K562 (cell line): ENCODE data around the gene RNF187. TPM values are rescaled to one million over a fixed set of nuclear protein-coding genes. Genes with fewer than 3 reads are reported as not detected.

Experiments
- CREB1 ChIP-seq, 2 experiments: sonication (generic) in 1 of 2; formaldehyde crosslinking in 1 of 2; IDR thresholded peaks; 2 replicates each; pipeline versions ENCODE4 v1.6.1 to v1.8.0; 2012 to 2022; ENCODE audit warnings: inconsistent platforms in 1 of 2, mild to moderate bottlenecking in 1 of 2, missing genetic modification reagents in 1 of 2, moderate library complexity in 1 of 2
- ESRRA ChIP-seq: fragments of 450-650 bp; IDR thresholded peaks from 2 replicates; pipeline ENCODE4 v1.6.1; 2014; ENCODE audit warnings: low read depth, mild to moderate bottlenecking, moderate library complexity, borderline replicate concordance
- LCOR ChIP-seq: sonication (generic); formaldehyde crosslinking; IDR thresholded peaks from 2 replicates; pipeline ENCODE4 v1.8.0; 2022; ENCODE audit warnings: mild to moderate bottlenecking, missing genetic modification reagents
- MYNN ChIP-seq, 2 experiments: sonication (generic); formaldehyde crosslinking in 1 of 2; IDR thresholded peaks; 2 replicates each; pipeline versions ENCODE4 v1.5.0 to v1.6.1; 2016 to 2020; ENCODE audit warnings: antibody characterized with exemption in 1 of 2, missing genetic modification reagents in 1 of 2
- NFRKB ChIP-seq: fragments of 450-650 bp; IDR thresholded peaks from 2 replicates; pipeline ENCODE4 v1.6.1; 2016; ENCODE audit warnings: low read depth
- NFXL1 ChIP-seq: fragments of 450-650 bp; formaldehyde crosslinking; IDR thresholded peaks from 2 replicates; pipeline ENCODE4 v1.4.0; 2021; ENCODE audit warnings: mild to moderate bottlenecking
- NR2C2 ChIP-seq, 2 experiments: fragments of 200-800 bp in 1 of 2; sonication (Bioruptor generic) in 1 of 2; sonication (generic) in 1 of 2; formaldehyde crosslinking in 1 of 2; IDR thresholded peaks; 2 replicates each; pipeline versions ENCODE4 v1.6.1 to v1.8.0; 2016 to 2022; ENCODE audit warnings: mild to moderate bottlenecking in 1 of 2, missing compliant biosample characterization in 1 of 2, missing genetic modification characterization in 1 of 2, missing genetic modification reagents in 1 of 2
- TAF9B ChIP-seq: fragments of 450-650 bp; IDR thresholded peaks from 2 replicates; pipeline ENCODE4 v1.6.1; 2018; ENCODE audit warnings: mild to moderate bottlenecking; ENCODE audit not compliant: partially characterized antibody
- TBL1XR1 ChIP-seq, 2 experiments: IDR thresholded peaks; 2 replicates each; pipeline ENCODE4 v1.6.1; 2012; ENCODE audit warnings: improper control_type of control experiment in 2 of 2, low read length in 2 of 2, mild to moderate bottlenecking in 1 of 2
- ZBTB9 ChIP-seq: fragments of 450-650 bp; formaldehyde crosslinking; IDR thresholded peaks from 2 replicates; pipeline ENCODE4 v1.4.0; 2020; ENCODE audit warnings: mild to moderate bottlenecking, moderate library complexity
- ZFP36 ChIP-seq: fragments of 150-350 bp; IDR thresholded peaks from 2 replicates; pipeline ENCODE4 v1.6.1; 2018; ENCODE audit warnings: low read length, low read depth; ENCODE audit not compliant: partially characterized antibody
- ZNF133 ChIP-seq: fragments of 250-450 bp; sonication (Bioruptor Pico); IDR thresholded peaks from 2 replicates; pipeline ENCODE4 v1.4.0; 2020; ENCODE audit warnings: mild to moderate bottlenecking
- ZNF165 ChIP-seq: fragments of 250-450 bp; sonication (Bioruptor Pico); IDR thresholded peaks from 2 replicates; pipeline ENCODE4 v1.4.0; 2020; ENCODE audit warnings: borderline replicate concordance
- ZNF551 ChIP-seq: fragments of 250-450 bp; sonication (Bioruptor Pico); IDR thresholded peaks from 2 replicates; pipeline ENCODE4 v1.5.0; 2021; ENCODE audit warnings: mild to moderate bottlenecking, moderate library complexity
- ZNF609 ChIP-seq: sonication (generic); formaldehyde crosslinking; IDR thresholded peaks from 2 replicates; pipeline ENCODE4 v1.8.1; 2023; ENCODE audit warnings: missing genetic modification reagents, mild to moderate bottlenecking, borderline replicate concordance
- ZNF79 ChIP-seq: fragments of 250-450 bp; sonication (Bioruptor Pico); IDR thresholded peaks from 2 replicates; pipeline ENCODE4 v1.4.0; 2020; ENCODE audit warnings: low read depth, mild to moderate bottlenecking, moderate library complexity
- polyA plus RNA-seq, 8 experiments: library from polyadenylated mRNA; depleted of rRNA in 4 of 8; stranded (reverse) in 5 of 8; unstranded in 3 of 8; fragments of >200 nt; fragmentation: Nextera tagmentation in 2 of 8; fragmentation: Illumina TruSeq in 1 of 8; extraction: Ambion mirVana in 2 of 8; extraction: Trizol in 1 of 8; gene quantifications; 2 replicates each; pipeline versions ENCODE4 v1.2.1 to v1.2.3, GENCODE V29; 2011 to 2014; ENCODE audit warnings: inconsistent platforms in 1 of 8, missing spikeins in 1 of 8
- total RNA-seq, 7 experiments: library from RNA; depleted of rRNA in 6 of 7; stranded (reverse); fragments of >200 nt in 6 of 7; fragmentation: Illumina TruSeq in 2 of 7; extraction: Trizol in 2 of 7; gene quantifications; 2 replicates each; pipeline versions ENCODE4 v1.2.1 to v1.2.3, GENCODE V29; 2011 to 2021; ENCODE audit warnings: low replicate concordance in 1 of 7

The RNF187 gene
- total and polyA plus RNA-seq, 9 of the 15 experiments (the other 6 are each of a cell fraction or from before 2014, with no cell fraction given) = 2.3 to 119 (median 41.9) TPM

- TF ChIP-seq ZNF609 (CRISPR knock-in tag) (no peak), CREB1 (IDR thresholded peaks at IDR 0.05) (no peak), CREB1 (CRISPR knock-in tag; IDR thresholded peaks at IDR 0.05) (peak; percentile 79), ZNF79 (CRISPR knock-in tag) (no peak), ZFP36 (peak; percentile 6), TAF9B (no peak), ZNF165 (CRISPR knock-in tag) (no peak), ZBTB9 (CRISPR knock-in tag) (peak; percentile 69; the same call in 1 of the 2 replicates), NR2C2 (CRISPR knock-in tag; IDR thresholded peaks at IDR 0.05) (no peak; the same call in none of the 2 replicates), NR2C2 (tag; IDR thresholded peaks at IDR 0.05) (peak; percentile 98), NFXL1 (no peak), NFRKB (no peak), LCOR (CRISPR knock-in tag) (peak; percentile 92; the same call in 1 of the 2 replicates), TBL1XR1 (IDR thresholded peaks at IDR 0.05; ENCODE audit: low read length in 2 of 2) (peak in 1 of 2 experiments; percentile 57; a peak in 2 of 4 replicates), ZNF133 (CRISPR knock-in tag) (no peak), ZNF551 (no peak), ESRRA (peak; percentile 93), MYNN (IDR thresholded peaks at IDR 0.05) (peak; percentile 66; the same call in 1 of the 2 replicates), MYNN (CRISPR knock-in tag; IDR thresholded peaks at IDR 0.05) (no peak)
Measured at GRCh38 chr1:228463559-228464455, 23.4 kb upstream of the RNF187 start (continued).
